ENCODE results near the gene NXNL1.
A peak's percentile ranks its signal among the peaks of the same experiment; 100 is the strongest.

The NXNL1 gene

GRCh38 chr19:17456127-17456526 lies 4.6 kb downstream of the NXNL1 start:
- DNase-seq (ENCODE audit: low read depth, low spot score) = no peak

- DNase-seq (ENCODE audit: low read depth, low spot score) = peak; percentile 18
Observed at GRCh38 chr19:17455308-17456123, 5.2 kb downstream of the NXNL1 start.

- no peak for DNase-seq (ENCODE audit: low read depth, low spot score)
Observed at GRCh38 chr19:17454576-17455071, 6.1 kb downstream of the NXNL1 start.

- no peak for DNase-seq (ENCODE audit: low read depth, low spot score)
Observed at GRCh38 chr19:17451820-17452219, 8.9 kb downstream of the NXNL1 start.

GRCh38 chr19:17450264-17451075 lies 10.3 kb downstream of the NXNL1 start:
- no peak for DNase-seq (ENCODE audit: low read depth, low spot score)

- peak; percentile 66 for DNase-seq (ENCODE audit: low read depth, low spot score)
Observed at GRCh38 chr19:17448131-17448967, 12.4 kb downstream of the NXNL1 start, which contains the start of gene TMEM221. TMEM221 (minus strand) TSS chr19:17448668; CDS start chr19:17448462, 206 bp downstream.

GRCh38 chr19:17447704-17448130 lies 13.0 kb downstream of the NXNL1 start:
- DNase-seq (ENCODE audit: low read depth, low spot score) = no peak

- DNase-seq (ENCODE audit: low read depth, low spot score) = no peak
Observed at GRCh38 chr19:17445526-17446165, 15.1 kb downstream of the NXNL1 start.

GRCh38 chr19:17441241-17442021 lies 19.3 kb downstream of the NXNL1 start:
- peak; percentile 82 for DNase-seq (ENCODE audit: low read depth, low spot score)

GRCh38 chr19:17436874-17437267 lies 23.9 kb downstream of the NXNL1 start:
- no peak for DNase-seq (ENCODE audit: low read depth, low spot score)

- DNase-seq (ENCODE audit: low read depth, low spot score) = no peak
Observed at GRCh38 chr19:17436094-17436873, 24.4 kb downstream of the NXNL1 start.

GRCh38 chr19:17435218-17435617 lies 25.5 kb downstream of the NXNL1 start:
- DNase-seq (ENCODE audit: low read depth, low spot score) = no peak

GRCh38 chr19:17431417-17431816 lies 29.3 kb downstream of the NXNL1 start:
- DNase-seq (ENCODE audit: low read depth, low spot score) = no peak

GRCh38 chr19:17429641-17430113 lies 31.0 kb downstream of the NXNL1 start:
- DNase-seq (ENCODE audit: low read depth, low spot score) = no peak

- DNase-seq (ENCODE audit: low read depth, low spot score) = peak; percentile 82
Observed at GRCh38 chr19:17424743-17425365, 35.9 kb downstream of the NXNL1 start.

- DNase-seq (ENCODE audit: low read depth, low spot score) = no peak
Observed at GRCh38 chr19:17423429-17424208, 37.1 kb downstream of the NXNL1 start.

GRCh38 chr19:17421942-17422341 lies 38.8 kb downstream of the NXNL1 start:
- no peak for DNase-seq (ENCODE audit: low read depth, low spot score)

GRCh38 chr19:17420475-17420924 lies 40.2 kb downstream of the NXNL1 start:
- DNase-seq (ENCODE audit: low read depth, low spot score) = peak; percentile 56

Measured in astrocyte of the hippocampus (primary cell).